GM19395 (cell line): ENCODE results near the gene FOXD1.
"Not testable (repeated sequence)": the region's sequence is repeated elsewhere in the genome, so short reads cannot be mapped to it uniquely, and the experiment has no call there.

Source experiments
- ATAC-seq: cut with Tn5 transposase; IDR thresholded peaks from one replicate; pipeline ENCODE4 v1.9.1; 2021; ENCODE audit warnings: mild to moderate bottlenecking, moderate library complexity; ENCODE audit not compliant: unreplicated experiment

Gene FOXD1

DNA sequence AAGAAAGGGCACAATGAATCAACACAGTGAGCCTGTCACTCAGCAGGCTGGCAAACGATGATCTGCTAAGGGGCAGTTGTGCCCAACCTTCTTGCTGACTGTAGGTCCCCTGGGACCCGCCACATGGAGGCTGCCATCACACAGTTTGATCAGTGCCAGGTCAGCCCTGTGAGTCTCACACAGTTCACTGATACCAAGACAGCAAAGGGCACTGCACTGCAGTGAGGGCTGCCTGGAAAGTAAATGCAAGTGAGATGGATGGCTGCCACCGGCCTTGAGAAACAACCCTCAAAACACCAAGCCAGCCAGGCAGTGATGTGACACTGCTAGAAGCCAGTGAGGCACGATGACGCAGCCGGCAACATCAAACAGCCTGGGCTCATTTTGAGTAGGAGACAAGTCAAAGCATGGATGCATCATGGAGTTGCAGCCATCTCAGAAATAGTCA lies 30.3 kb downstream of the FOXD1 start:
- no peak for ATAC-seq

DNA sequence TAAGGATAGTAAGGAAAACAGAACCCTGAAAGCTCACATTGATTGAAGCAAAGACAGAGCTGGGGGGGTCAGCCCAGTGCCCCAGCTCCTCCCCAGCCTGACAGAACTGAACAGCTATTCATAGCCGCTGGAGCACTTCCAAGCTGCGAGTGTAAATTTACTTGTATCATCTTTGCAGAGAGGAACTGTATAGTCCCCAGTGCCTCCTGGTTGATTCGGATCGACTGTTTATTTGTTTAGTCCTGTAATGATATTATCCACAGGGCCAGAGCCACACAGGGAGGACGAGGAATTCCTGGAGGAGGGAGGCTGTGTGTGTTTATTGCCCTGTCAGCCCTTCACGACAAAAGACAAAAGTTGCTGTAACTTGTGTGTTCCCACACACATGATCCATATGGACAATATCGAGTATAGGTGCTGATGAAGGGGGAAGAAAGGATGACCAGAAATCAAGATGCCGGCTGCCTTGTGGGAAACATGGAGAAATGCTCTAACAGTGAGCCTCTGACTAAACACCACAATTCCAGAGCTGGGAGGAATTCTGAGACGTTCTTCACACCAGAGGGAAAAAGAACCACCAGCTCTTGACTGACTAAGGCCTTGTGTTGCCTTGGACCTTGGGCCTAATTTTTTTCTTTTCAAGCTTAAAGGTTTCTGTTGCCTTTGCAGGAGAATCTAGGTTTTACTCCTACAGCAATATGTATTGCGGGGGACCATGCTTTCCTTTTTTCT lies 31.1 kb downstream of the FOXD1 start:
- ATAC-seq = no peak

DNA sequence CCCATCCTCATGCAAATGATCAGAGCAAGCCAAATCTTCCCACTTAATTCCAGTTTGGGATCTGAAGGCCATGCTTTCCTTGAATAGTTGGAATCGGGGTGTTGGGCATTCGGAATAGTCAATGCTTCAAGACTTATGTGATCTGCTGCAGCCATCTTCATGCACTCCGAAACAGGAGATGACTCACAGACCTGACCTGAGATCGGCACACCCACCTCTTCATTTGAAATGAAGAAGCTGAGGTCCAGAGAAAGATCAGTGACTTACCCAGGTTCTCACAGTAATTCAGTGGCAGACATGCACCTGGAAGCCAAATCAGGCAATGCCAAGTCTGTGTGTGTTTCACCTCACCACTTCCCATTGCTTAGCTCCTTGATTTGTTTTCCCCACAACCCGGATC lies 33.0 kb downstream of the FOXD1 start:
- ATAC-seq = no peak

DNA sequence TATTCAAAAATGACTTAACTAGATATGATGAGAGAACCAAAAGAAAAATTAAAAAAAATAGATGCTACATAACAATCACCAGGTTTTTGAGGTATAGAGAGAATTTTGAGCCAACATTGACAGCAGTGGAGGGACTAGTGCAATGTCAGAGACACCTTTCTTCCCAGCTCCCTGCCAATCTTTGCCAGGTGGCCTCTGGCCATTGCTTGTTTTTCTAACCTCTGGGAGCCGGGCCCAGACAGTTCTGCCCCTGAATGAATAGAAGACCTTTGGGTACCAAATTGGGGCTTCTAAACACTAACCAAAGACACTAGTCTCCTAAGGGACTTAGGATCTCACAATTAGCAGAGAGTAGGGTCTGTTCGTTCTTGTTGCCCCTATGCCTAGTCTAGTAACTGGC lies 33.4 kb downstream of the FOXD1 start:
- ATAC-seq = no peak

DNA sequence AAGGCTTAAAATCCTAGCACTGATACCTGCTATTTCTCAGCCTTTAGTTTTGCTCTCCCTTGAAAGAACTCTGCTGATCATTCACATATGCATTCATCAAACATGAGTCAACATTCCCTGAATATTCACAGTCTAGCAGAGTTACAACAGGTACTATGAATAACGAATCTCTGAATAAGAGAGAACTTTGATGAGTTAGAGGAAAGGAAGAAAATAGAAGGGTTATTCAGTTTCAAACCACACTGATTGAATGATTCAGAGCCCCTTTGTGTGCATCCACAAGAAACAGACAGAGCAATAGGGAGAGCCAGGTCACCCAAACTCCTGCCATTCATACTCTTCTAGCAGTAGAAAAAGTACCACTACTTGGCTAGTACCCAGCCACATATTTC lies 36.0 kb downstream of the FOXD1 start:
- ATAC-seq = no peak

DNA sequence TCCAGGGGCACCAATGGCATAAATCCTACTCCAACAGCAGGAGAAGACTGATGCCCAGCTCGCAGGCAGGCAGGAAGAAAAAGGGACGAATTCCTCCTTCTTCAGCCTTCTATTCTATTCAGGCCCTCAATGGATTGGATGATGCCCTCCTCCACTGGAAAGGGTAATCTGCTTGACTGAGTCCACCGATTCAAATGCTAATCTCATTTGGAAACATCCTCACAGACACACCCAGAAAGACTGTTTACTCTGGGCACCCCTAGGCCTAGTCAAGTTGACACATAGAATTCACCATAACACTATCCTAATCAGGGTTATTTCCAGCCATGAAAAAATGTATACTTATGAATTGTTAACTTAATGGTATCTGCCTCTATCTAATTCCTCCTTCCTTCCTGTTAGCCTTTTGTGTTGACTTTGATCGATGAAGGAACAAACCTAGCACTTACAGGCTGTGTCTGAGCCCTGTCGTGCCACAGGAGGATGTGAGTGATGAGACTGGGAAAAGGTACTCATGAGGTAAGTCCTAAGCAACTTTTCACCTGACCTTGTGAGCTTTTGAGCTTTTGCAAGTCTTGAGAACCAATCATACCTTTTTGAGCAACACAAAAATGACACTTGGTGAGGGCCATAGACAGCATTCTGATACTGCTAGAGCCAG lies 36.5 kb downstream of the FOXD1 start:
- ATAC-seq = no peak

DNA sequence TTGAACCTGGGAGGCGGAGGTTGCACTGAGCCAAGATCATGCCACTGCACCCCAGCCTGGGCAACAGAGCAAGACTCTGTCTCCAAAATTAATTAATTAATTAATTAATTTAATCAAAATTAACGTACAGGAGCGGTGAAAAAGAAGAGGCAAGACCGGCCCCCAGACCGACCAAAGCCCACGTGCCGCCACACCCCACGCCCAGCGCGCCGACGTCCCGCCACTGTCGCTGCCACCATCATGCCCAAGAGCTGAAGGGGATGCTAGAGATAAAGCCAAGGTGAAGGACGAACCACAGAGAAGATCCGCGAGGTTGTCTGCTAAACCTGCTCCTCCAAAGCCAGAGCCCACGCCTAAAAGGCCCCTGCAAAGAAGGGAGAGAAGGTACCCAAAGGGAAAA lies 38.6 kb downstream of the FOXD1 start:
- ATAC-seq = not testable (repeated sequence)

DNA sequence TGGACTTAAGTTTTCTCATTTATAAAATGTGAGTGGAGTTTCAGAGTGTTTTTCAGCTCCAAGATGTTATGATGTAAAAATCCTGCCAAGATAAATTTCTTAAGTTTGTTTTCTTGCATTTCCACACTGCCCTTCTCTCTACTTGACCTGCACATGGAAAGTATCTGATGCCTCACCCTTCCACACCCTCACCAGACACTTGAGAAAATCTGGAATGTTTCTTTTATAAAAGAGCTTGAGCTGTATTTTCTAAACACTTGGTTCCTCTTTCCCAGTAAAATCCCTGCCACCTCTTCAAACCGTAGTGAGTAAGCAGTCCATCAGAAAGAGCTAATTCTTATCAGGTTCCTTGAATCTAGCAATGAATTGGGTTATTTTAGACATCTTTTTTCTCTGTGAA lies 42.9 kb downstream of the FOXD1 start:
- ATAC-seq = no peak

DNA sequence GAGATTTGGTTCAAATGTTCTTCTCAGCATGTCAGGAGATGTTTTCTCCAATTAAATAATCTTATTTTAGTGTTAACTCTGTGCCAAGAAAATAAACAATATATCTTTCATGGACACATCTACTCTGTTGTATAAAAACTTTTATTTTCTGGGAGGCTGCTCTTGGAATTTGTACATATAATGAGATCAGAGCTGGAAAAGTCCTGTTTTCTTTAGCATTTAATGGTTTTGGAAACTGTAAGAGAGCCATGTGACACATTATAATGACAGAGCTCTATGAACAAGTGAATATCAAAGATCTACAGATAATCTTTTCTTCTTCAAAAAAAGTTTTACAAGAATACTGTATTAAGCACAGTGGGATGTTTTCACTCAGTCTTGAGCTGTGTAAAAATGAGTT lies 48.8 kb downstream of the FOXD1 start:
- no peak for ATAC-seq
